ENCODE data around the gene LSAMP. TPM values are rescaled to one million over a fixed set of nuclear protein-coding genes. Genes with fewer than 3 reads are reported as not detected.

The LSAMP gene
- polyA plus RNA-seq, 3 donors, result not detected

DNA sequence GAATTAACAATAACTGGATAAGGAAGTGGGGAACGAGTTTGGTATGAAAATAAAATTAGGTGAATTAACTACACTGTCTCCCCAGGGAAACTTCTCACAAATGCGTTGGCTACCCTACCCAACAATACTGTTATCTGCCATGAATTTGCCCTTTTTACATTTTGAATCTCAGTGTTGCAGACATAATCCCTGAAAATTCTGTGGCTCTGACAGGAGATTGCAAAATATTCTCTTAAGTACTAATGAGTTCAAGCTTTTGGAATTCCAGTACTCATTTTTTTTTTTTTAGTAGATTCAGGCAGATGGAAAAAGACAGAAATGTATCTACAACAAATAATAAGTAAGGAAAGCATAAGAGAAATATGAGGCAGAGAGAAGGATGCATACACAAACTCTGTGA is 332.6 kb downstream of the LSAMP start:
- DNase-seq, result no peak
- intact Hi-C loops (cut with micrococcal nuclease), result no loop called here
- Histone ChIP-seq H3K9me3 (replicated peaks in 1 of 2; ENCODE audit: control insufficient read depth in 1 of 2, insufficient read depth in 1 of 2, low read length in 2 of 2) (no peaks in the 10 kb centered on the region), H3K4me1 (ENCODE audit: control insufficient read depth in 1 of 2, insufficient read depth in 2 of 2, low read length in 2 of 2) (no peaks in the 10 kb centered on the region), H3K27ac (ENCODE audit: low read depth in 1 of 2, low read length in 2 of 2) (no peak overlapping the region), H3K9ac (ENCODE audit: insufficient read depth, low read length, poor library complexity, severe bottlenecking) (no peak overlapping the region), H4K20me1 (ENCODE audit: insufficient read depth, low read length) (no peaks in the 10 kb centered on the region), H3K4me3 (replicated peaks in 1 of 3; ENCODE audit: low read depth in 2 of 3, low read length in 3 of 3) (no peak overlapping the region), H3K79me2 (ENCODE audit: insufficient read depth, low read length) (no peaks in the 10 kb centered on the region), H2AFZ (ENCODE audit: insufficient read depth, low read depth, low read length, poor library complexity, severe bottlenecking) (no peak overlapping the region), H3K36me3 (replicated peaks in 1 of 2; ENCODE audit: control insufficient read depth in 1 of 2, insufficient read depth in 2 of 2, low read length in 2 of 2) (no peaks in the 10 kb centered on the region), H3K4me2 (replicated peaks; ENCODE audit: extremely low read depth, low read length, poor library complexity, severe bottlenecking) (no peak overlapping the region), H3K27me3 (ENCODE audit: control insufficient read depth in 2 of 2, insufficient read depth in 2 of 2, low read length in 2 of 2) (no peaks in the 10 kb centered on the region)
- no CpG with 5 or more reads among the region's 2 CpGs for WGBS (ENCODE audit: insufficient coverage)
- TF ChIP-seq CTCF (IDR thresholded peaks at IDR 0.05), result no peak
- Mint-ChIP-seq H3K27me3 (ENCODE audit: low read depth in 3 of 3) (peaks cover 0 to 2% (median 0%) of the 10 kb centered on the region in 3 donors), H3K4me3 (no peak overlapping the region), H3K9me3 (peaks cover 0 to 8% (median 5%) of the 10 kb centered on the region in 7 donors), H3K4me1 (no peaks in the 10 kb centered on the region), H3K27ac (no peak overlapping the region), H3K36me3 (no peaks in the 10 kb centered on the region)

GRCh38 chr3:116111765-116112164 is 333.5 kb downstream of the LSAMP start:
- no peaks in the 10 kb centered on the region for H3K36me3 Mint-ChIP-seq
- H3K4me1 ChIP-seq (ENCODE audit: control insufficient read depth in 1 of 2, insufficient read depth in 2 of 2, low read length in 2 of 2), result no peaks in the 10 kb centered on the region

More at GRCh38 chr3:116111765-116112164, 333.5 kb downstream of the LSAMP start:
- Mint-ChIP-seq H3K4me1 (no peaks in the 10 kb centered on the region), H3K9me3 (peaks cover 0 to 8% (median 5%) of the 10 kb centered on the region in 7 donors), H3K4me3 (no peak overlapping the region), H3K27me3 (ENCODE audit: low read depth in 3 of 3) (peaks cover 0 to 1% (median 0%) of the 10 kb centered on the region in 3 donors), H3K27ac (no peak overlapping the region)
- intact Hi-C loops (cut with micrococcal nuclease), result no loop called here
- H3K27ac ChIP-seq (ENCODE audit: low read depth in 1 of 2, low read length in 2 of 2), result no peak overlapping the region
- H3K9me3 ChIP-seq (replicated peaks in 1 of 2; ENCODE audit: control insufficient read depth in 1 of 2, insufficient read depth in 1 of 2, low read length in 2 of 2), result no peaks in the 10 kb centered on the region
- H3K27me3 ChIP-seq (ENCODE audit: control insufficient read depth in 2 of 2, insufficient read depth in 2 of 2, low read length in 2 of 2), result no peaks in the 10 kb centered on the region
- H3K79me2 ChIP-seq (ENCODE audit: insufficient read depth, low read length), result no peaks in the 10 kb centered on the region
- H3K4me2 ChIP-seq (replicated peaks; ENCODE audit: extremely low read depth, low read length, poor library complexity, severe bottlenecking), result no peak overlapping the region
- H2AFZ ChIP-seq (ENCODE audit: insufficient read depth, low read depth, low read length, poor library complexity, severe bottlenecking), result no peak overlapping the region
- TF ChIP-seq CTCF (IDR thresholded peaks at IDR 0.05), result no peak
- no peak overlapping the region for H3K9ac ChIP-seq (ENCODE audit: insufficient read depth, low read length, poor library complexity, severe bottlenecking)
- no peak for DNase-seq
- no peak overlapping the region for H3K4me3 ChIP-seq (replicated peaks in 1 of 3; ENCODE audit: low read depth in 2 of 3, low read length in 3 of 3)
- no peaks in the 10 kb centered on the region for H3K36me3 ChIP-seq (replicated peaks in 1 of 2; ENCODE audit: control insufficient read depth in 1 of 2, insufficient read depth in 2 of 2, low read length in 2 of 2)
- H4K20me1 ChIP-seq (ENCODE audit: insufficient read depth, low read length), result no peaks in the 10 kb centered on the region
